GM12878 (cell line): ENCODE measurements around the gene POU2AF2.

Experiments
- HDAC2 ChIP-seq: fragments of 200-600 bp; sonication (generic); IDR thresholded peaks from 2 replicates; pipeline ENCODE4 v1.6.1; 2017
- POLR2A ChIP-seq: IDR thresholded peaks from 2 replicates; pipeline ENCODE4 v1.6.1; 2011; ENCODE audit warnings: low read depth, mild to moderate bottlenecking, low read length
- TF ChIP-seq, protein P1 (sequence below): IDR thresholded peaks from 2 replicates; pipeline ENCODE4 v1.6.1; 2011; ENCODE audit warnings: low read depth, low read length, improper control_type of control experiment, borderline replicate concordance

DNA sequence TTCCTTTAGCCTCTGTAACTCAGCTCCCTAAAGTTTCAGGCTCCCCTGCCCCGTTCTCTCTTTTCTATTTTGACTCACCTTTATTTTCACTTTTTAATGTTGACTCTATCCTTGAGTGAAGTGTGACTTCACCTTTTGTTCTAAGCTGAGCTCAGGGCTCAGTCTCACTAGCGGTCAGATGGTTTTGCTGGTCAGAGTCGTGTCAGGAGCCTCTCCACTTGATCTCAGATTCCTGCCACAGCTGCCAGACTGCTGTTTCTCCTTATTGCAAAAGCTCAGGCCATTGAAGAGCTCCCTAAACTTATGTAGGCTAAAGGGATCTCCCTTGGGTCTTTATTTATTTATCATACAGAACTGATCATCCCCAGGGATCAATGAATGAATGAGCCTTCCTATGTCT, 13.7 kb upstream of the POU2AF2 start:
- TF ChIP-seq HDAC2 = no peak
- no peak for TF ChIP-seq POLR2A
- TF ChIP-seq, protein P1, sequence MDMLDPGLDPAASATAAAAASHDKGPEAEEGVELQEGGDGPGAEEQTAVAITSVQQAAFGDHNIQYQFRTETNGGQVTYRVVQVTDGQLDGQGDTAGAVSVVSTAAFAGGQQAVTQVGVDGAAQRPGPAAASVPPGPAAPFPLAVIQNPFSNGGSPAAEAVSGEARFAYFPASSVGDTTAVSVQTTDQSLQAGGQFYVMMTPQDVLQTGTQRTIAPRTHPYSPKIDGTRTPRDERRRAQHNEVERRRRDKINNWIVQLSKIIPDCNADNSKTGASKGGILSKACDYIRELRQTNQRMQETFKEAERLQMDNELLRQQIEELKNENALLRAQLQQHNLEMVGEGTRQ = no peak
